HG02973 (cell line): ENCODE results near the gene DNASE1L1.
"Not testable (repeated sequence)": the region's sequence is repeated elsewhere in the genome, so short reads cannot be mapped to it uniquely, and the experiment has no call there.

Experiments used
- ATAC-seq: cut with Tn5 transposase; IDR thresholded peaks from one replicate; pipeline ENCODE4 v1.9.1; 2021; ENCODE audit warnings: moderate library complexity; ENCODE audit not compliant: unreplicated experiment

DNASE1L1 gene

DNA sequence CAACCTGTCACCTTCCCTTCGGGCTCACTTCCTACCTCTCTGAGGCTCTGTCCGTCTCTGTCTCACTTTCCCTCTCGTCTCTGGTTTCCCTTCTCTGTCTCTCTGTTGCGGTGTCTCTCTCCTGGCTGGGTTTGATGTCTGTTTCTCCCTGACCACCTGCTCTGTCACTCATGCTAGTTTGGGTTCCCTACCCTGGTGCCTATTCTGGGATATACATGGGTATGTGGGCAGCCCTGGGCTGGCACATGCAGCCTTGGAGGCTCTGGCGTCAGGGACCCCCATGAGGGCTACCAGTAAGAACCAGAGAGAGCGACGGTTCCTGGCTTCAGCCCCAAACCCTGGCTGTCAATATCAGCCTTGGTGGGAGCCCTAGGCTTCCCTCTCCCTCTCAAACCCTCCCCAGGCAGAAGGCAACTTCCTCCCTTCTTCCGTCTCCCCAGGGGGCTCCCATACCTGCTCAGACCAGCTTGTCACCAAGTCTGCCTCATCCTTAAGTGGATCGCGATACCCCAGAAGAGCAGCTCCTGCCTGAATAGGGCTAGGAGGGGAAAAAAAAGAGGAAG is 314 bp downstream of the DNASE1L1 start:
- no peak for ATAC-seq

DNA sequence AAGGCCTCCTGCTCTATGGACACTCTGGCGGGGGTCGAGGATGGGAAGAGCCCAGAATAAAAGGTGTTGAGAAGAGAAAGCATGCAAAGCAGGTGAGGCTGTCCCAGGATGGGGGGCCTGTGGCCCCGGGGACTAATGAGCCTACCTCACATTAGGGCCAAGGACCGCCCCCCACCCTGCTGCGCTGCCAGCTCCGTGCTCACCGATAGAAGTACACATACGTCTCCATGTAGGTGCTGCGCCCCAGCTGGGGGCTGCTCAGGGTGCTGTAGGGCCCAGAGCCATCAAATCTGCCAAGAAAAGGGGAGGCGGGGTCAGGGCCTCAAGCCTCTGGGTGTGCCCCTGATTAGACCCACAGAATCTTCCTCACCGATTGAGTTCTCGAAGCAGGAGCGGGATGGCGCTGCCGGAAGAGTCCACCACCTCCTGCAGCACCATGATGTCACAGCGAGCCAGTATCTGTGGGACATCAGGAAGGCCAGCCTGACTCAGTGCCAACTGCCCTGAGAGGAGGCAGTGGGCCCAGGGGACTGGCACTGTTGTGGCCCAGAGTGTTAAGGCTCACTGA is 4.3 kb downstream of the DNASE1L1 start:
- ATAC-seq = no peak

DNA sequence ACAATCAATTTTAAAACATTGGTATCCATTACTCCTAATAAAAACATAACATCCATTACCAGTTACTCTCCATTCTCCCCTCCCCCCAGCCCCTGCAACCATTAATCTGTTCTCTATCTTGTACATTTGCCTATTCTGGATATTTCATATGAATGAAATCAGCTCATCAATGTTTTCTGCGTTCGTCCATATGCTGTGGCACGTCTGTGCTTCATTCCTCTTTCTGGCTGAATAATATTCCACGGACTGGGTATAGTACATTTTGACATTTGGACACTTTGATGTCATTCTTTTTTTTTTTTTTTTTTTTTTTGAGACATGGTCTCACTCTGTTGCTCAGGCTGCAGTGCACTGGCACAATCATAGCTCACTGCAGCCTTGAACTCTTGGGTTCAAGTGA is 5.2 kb downstream of the DNASE1L1 start:
- ATAC-seq = no peak

GRCh38 chrX:154403192-154403591 is 5.9 kb downstream of the DNASE1L1 start:
- ATAC-seq = no peak

GRCh38 chrX:154402622-154403127 is 6.4 kb downstream of the DNASE1L1 start:
- no peak for ATAC-seq

DNA sequence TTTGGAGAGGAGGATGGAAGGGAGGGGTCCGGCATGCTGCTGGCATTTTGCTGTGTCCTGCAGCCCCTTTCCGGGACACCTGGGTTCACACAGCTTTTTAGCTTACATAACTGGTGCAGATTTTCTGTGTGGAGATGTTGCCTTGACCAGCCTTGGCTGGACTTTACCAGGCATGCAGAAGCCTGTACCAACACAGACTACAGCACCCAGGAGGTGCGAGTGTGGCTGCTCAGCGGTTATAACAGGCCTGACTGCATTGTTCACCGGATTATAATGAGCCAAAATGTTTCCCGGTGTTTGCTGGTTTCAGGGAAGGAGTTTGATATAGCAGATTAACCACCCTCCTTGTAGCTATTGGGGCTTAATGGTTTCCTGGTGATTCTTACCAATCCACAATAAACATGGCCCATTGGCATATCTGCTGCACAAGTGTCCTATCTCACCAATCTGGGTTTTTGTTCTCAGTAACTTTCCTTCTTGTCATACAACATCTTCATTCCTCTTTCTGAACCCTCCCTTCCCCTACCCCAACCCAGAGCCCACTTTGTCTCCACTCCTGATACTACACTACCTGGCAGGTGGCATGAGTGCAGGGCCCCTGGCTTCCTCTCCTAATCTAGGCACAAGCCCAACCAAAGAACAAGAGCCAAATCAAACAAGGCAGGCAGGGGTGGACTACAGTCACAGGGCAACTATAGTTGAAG is 7.0 kb downstream of the DNASE1L1 start:
- ATAC-seq = no peak

GRCh38 chrX:154401045-154401799 is 7.8 kb downstream of the DNASE1L1 start:
- ATAC-seq = no peak

GRCh38 chrX:154400369-154400817 is 8.7 kb downstream of the DNASE1L1 start:
- ATAC-seq = not testable (repeated sequence)

DNA sequence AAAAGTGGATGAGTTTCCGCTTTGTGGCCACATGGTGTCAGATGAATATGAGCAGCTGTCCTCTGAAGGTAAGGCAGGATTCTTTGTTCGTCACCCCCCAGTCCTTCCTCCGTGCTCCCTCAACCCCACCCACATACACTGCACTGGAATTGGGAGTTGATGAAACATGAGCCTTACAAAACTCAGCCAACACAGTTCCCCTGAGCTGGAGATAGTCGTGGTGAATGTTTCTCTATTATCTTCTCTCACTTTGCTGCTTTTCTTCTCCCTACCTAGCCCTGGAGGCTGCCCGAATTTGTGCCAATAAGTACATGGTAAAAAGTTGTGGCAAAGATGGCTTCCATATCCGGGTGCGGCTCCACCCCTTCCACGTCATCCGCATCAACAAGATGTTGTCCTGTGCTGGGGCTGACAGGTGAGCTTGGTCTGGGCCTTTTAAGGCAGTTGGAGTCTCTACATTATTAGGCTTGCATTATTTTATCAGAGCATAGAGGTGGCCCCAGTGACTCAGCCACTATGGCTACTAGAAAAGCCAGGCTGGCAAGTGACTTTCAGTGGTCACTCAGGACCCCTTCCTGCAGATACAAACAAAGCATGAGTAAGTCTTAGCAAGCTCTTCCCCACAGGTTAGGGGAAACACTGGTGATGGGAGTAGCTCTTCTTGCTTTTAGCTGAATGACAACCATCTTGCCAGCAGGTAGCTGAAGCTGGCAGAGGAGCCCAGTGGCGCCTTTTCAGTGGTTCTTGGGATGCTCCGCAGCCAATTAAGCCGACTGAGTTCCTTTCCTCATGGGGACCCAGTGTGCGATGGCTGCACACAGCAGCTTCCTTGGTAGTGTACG is 9.3 kb downstream of the DNASE1L1 start:
- ATAC-seq = no peak

DNA sequence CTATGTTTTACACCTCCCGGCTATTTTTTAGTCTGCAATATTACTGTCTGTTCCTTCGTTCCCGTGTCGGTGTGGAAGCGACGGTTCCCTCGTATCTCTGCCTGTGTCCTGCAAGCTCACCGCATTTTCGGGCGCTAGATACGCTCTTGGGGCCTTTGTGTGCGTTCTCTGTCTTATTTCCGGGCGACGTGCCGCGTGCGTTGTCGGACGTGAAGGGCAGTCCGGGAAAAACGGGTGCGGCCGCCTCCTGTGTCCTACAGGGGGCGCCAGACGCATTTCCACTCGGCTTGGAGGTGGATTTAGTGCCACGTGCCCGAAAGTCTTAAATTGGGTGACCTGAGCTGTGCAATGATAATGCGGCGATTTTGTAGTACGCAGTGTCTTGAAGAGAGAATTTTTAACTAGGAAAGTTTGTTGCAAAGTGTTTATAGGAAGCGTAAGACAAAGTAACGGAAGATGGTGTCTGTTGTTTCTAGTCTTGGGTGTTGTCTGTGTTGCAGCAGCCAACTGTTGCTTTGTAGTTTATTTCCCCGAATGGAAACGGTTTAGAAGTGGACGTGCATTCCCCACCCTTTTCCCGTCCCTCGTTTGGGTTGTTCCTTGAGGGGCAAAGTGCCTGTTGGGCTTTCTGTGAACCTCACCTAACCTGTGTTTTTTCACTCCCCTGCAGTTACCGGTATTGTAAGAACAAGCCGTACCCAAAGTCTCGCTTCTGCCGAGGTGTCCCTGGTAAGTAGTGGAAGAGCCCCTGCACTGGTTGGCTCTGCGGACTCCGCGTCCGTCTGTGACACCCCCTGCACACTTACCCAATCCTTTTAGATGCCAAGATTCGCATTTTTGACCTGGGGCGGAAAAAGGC is 10.2 kb downstream of the DNASE1L1 start:
- ATAC-seq = peak; percentile 19

DNA sequence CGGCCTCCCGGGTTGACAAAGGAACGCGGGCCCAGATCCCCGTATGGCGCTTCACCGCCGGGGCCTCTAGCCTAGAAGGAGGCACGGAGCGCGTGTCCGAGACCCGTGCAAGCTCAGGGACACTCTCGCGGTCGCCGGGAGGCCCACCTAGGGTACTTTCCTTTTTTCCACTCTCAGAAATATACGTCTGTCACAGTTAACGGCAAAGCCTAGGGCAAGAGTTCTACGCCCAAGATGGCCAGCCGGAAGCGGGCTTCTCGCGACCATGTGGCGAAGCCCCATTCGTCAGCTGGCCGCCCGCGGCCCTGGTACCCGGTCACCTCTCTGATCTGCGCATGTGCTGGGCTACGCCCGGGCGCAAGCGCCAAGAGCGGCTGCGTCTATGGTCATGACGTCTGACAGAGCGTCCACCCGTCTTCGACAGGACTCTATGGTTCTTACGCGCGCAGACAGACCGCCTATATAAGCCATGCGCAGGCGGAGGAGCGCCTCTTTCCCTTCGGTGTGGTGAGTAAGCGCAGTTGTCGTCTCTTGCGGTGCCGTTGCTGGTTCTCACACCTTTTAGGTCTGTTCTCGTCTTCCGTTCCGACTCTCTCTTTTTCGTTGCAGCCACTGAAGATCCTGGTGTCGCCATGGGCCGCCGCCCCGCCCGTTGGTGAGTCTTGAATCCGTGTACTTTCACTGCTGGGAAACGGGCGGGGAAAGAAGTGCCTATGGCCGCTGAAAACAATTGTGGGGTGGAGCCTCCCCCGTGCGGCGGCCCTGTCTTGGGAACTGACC is 11.0 kb downstream of the DNASE1L1 start, which contains the start of gene RPL10:
Gene RPL10, plus strand, starts transcription at position 490 of the 780 bp plus-strand sequence. Its CDS starts 143 bp downstream, at position 633.
- ATAC-seq = peak; percentile 67

DNA sequence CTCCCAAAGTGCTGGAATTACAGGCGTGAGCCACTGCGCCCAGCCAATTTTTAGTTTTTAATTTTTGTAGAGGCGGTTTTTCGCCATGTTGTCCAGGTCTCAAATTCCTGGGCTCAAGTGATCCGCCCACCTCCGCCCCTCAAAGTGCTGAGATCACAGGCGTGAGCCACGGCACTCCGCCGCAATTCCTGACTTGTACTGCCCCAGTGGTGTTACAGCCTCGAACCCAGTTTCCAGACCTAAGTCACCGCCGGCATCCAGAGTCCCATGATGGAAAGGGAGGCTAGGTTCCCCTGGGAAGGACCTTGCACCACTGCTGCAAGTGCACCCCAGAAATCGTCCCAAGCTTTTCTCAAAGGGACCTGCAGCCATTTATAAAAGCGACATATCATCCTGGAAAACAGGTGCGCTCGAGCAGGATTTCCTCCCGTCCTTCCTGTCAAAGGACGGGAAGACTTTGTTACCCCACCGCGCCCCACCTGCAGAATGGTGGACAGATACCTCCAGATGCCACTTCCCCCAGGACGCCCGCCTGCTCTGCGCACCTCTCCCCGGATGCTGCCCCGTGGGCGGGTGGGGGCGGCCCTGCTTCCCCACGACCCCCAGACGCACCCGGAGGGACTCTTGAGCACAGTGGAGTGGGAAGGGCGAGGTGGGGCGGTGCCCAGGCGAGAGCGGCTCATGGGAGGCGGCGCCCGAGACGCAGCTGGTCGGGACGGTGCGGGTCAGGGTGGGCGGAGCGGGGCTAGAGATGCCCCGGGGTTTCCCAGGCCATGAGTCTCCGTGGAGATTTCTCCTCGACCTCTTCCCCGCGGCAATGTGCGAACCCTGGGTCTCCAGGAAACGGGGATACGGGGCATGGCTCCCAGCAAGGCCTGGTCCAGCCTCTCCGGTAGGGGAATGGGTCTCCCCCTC is 11.8 kb downstream of the DNASE1L1 start:
- ATAC-seq = peak; percentile 40

GRCh38 chrX:154396363-154396762 is 12.7 kb downstream of the DNASE1L1 start:
- ATAC-seq = not testable (repeated sequence)

GRCh38 chrX:154389812-154390747 is 19.0 kb downstream of the DNASE1L1 start:
- ATAC-seq = peak; percentile 68

DNA sequence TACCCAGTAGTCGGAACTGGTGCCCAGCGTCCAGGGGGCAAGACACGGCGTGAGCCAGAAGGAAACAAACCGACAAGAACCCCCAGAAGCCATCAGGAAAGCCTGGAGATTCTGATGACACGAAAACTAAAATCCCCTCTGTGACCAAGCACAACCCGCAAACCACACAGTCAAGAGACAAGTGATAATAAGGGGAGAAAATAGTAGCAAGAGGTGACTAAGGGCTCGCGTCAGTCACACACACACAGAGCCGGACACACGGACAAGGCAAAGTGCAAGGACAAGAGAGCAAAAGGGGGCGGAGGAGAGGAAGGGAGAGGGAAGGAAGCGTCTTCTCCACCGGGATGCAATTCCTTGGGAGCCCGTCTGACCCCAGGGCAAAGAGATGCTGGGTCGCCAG is 20.4 kb downstream of the DNASE1L1 start:
- not testable (repeated sequence) for ATAC-seq

- ATAC-seq = not testable (repeated sequence)
These were observed 21.0 kb downstream of the DNASE1L1 start for GRCh38 chrX:154388094-154388493.
